GM21529 (cell line): ENCODE results near the gene ARHGEF19.

ENCODE experiments used
- ATAC-seq: cut with Tn5 transposase; IDR thresholded peaks from one replicate; pipeline ENCODE4 v1.9.1; 2021; ENCODE audit not compliant: unreplicated experiment

The ARHGEF19 gene

GRCh38 chr1:16244650-16245285, 32.3 kb upstream of the ARHGEF19 start:
- ATAC-seq, result no peak

GRCh38 chr1:16243936-16244649, 31.6 kb upstream of the ARHGEF19 start:
- no peak for ATAC-seq

- no peak for ATAC-seq
These were observed 30.8 kb upstream of the ARHGEF19 start for GRCh38 chr1:16243215-16243610.

- no peak for ATAC-seq
These were observed 30.2 kb upstream of the ARHGEF19 start for GRCh38 chr1:16242556-16243214.

- no peak for ATAC-seq
These were observed 28.8 kb upstream of the ARHGEF19 start for GRCh38 chr1:16241221-16241708.

- no peak for ATAC-seq
These were observed 27.6 kb upstream of the ARHGEF19 start for GRCh38 chr1:16239972-16240491.

GRCh38 chr1:16237343-16237830, 24.9 kb upstream of the ARHGEF19 start:
- no peak for ATAC-seq

GRCh38 chr1:16236511-16237342, 24.3 kb upstream of the ARHGEF19 start, which contains the start of gene CPLANE2:
TSS of gene CPLANE2 (minus strand) at chr1:16237183. CDS start at chr1:16236742, 441 bp downstream.
- peak; percentile 84 for ATAC-seq

- peak; percentile 41 for ATAC-seq
These were observed 23.6 kb upstream of the ARHGEF19 start for GRCh38 chr1:16235944-16236510.

GRCh38 chr1:16235347-16235746, 22.9 kb upstream of the ARHGEF19 start:
- no peak for ATAC-seq

- no peak for ATAC-seq
These were observed 21.0 kb upstream of the ARHGEF19 start for GRCh38 chr1:16233431-16233830.

- ATAC-seq, result no peak
These were observed 19.9 kb upstream of the ARHGEF19 start for GRCh38 chr1:16232316-16232710.

- ATAC-seq, result no peak
These were observed 19.2 kb upstream of the ARHGEF19 start for GRCh38 chr1:16231331-16232315.

- ATAC-seq, result no peak
These were observed 18.3 kb upstream of the ARHGEF19 start for GRCh38 chr1:16230744-16231143.

- no peak for ATAC-seq
These were observed 17.7 kb upstream of the ARHGEF19 start for GRCh38 chr1:16229976-16230740.

- ATAC-seq, result no peak
These were observed 14.2 kb upstream of the ARHGEF19 start for GRCh38 chr1:16226490-16227179.

GRCh38 chr1:16226129-16226489, 13.7 kb upstream of the ARHGEF19 start:
- no peak for ATAC-seq

GRCh38 chr1:16224472-16224871, 12.0 kb upstream of the ARHGEF19 start:
- ATAC-seq, result no peak
